PC-3 (cell line): Measurements from ENCODE around the gene CD320.

Source experiments
- CTCF ChIP-seq: fragments of 300-600 bp; sonication (generic); conservative IDR thresholded peaks from 2 replicates; pipeline ENCODE4 v1.5.1; 2017; ENCODE audit warnings: antibody characterized with exemption, low read depth, mild to moderate bottlenecking, low read length
- EZH2 ChIP-seq: fragments of 300-600 bp; sonication (generic); IDR thresholded peaks from one replicate; pipeline ENCODE4 v1.6.1; 2017; ENCODE audit warnings: antibody characterized with exemption, mild to moderate bottlenecking, low read length; ENCODE audit not compliant: unreplicated experiment

- TF ChIP-seq CTCF (no peak), EZH2 (no peak)
These were observed 48.8 kb downstream of the CD320 start for GRCh38 chr19:8259142-8259921.
